Stimulated activated naive CD8-positive, alpha-beta T cell treated with anti-CD3 and anti-CD28 coated beads, Interleukin-15, Interleukin-2, amounts not matched to agents 100 U/mL and 50 U/mL, for 24 hours (primary cell): Measurements from ENCODE around the gene STOX1.
"Not testable (repeated sequence)": the region's sequence is repeated elsewhere in the genome, so short reads cannot be mapped to it uniquely, and the experiment has no call there.

Experiments
- ATAC-seq: fragments of 150-1000 bp; cut with Tn5 transposase; one replicate; pipeline ENCODE4 v1.10.0; 2021
- DNase-seq: peaks from one replicate; pipeline ENCODE4 v3.0.0; 2021

STOX1 gene

GRCh38 chr10:68878496-68878895, 51.2 kb downstream of the STOX1 start:
- DNase-seq (no peak), ATAC-seq (no peak)

DNA sequence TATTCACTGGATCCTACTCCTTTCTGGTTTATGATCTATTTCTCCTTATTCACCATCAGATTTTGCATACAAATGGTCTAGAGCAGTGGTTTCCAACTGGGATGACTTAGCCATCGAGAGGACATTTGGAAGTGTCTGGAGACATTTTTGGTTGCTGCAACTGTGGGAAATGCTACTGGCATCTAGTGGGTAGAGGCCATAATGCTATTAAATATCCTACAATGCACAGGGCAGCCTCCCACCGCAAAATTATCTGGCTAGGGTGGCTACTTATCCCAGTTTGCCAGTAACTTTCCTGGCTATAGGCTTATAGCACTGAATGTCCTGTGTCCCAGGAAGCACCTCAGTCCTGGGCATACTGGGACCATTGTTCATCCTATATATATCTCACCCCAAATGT, 52.3 kb downstream of the STOX1 start:
- no peak for DNase-seq
- ATAC-seq = no peak

DNA sequence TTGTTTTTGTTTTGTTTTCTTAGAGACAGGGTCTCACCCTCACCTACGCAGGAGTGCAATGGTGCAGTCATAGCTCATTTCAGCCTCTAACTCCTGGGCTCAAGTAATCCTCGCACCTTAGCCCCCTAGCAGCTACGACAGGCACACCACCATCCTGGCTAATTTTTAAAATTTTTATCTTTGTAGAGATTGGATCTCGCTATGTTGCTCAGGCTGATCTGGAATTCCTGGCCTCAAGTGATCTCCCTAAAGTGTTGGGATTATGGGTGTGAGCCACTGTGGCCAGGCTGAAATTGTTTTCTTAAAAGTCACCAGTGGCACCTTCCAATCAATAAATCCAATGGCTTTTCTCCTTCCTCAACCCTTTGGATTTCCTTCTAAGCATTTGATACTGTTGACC, 52.9 kb downstream of the STOX1 start:
- ATAC-seq = no peak
- DNase-seq = no peak

DNA sequence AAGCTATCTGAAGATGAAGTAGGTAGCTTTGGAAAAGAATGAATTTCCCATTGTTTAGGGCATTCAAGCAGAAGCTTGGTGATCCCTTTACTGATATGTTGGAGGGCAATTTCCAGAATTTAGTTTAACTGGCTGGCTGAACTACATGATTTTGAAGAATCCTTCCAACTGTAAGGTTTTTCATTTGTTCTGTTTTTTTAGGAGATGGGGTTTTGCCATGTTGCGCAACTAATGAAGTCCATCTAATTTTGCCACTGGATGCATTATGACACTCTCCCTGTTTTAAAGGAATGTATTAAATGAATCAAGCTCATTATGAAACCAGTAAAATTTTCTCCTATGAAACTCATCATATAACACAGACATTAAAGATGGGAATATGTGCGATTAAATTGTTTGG, 67.7 kb downstream of the STOX1 start:
- DNase-seq (no peak), ATAC-seq (no peak)

DNA sequence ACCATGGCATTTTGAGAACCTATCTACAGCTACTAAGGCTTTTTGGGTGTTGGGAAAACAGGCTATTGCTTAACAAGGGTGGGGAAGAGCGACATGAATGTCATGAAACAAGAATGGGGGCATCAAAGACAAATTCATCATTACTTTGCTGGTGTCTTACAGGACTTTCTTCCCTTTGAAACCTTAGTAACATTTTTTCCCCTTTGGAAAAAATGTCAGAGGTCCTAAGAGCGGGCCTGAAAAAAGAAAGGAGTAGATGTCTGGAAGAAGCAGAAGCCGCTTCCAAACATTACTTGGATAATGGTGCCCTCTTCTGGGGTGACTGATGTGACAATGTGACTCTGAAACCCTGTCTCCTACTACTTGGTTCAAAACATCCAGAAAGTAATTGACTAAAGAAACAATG, 70.0 kb downstream of the STOX1 start:
- no peak for ATAC-seq
- DNase-seq = peak; percentile 34

GRCh38 chr10:68899186-68899745, 71.9 kb downstream of the STOX1 start:
- no peak for DNase-seq

DNA sequence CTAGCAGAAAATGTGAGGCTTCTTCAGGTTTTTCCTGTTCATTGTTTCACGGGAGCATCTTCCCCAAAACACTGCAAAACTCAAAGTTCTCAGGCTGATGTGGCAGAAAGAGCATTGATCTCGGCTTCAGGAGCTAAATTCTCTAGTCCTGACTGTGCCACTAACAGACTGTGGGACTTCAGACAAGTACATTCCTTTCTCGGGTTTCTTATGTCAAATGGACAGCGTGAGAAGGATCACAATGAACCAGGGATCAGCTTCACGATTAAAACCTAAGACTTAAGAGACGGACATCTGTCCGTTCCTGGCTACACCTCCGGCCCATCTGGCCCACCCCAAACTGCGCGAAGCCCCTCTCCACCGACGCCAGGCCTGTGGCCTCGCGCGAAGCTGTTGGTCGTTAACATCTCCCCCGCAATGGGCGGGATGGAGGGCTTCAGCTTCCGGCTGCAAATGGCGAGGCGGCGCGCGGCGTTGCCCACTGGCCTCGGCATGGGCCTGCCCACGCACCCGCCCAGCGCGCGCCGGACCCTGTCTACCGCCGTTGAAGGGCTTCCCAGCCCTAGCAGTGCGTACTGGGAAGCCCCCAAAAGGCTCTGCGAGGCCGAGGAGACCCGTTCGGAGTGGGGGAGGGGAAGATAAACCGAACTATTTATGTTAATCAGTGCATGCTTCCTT, 73.2 kb downstream of the STOX1 start:
- DNase-seq (peak; percentile 77), ATAC-seq (no peak)

More at GRCh38 chr10:68899186-68899745, 71.9 kb downstream of the STOX1 start:
- no peak for ATAC-seq

- peak; percentile 98 for ATAC-seq
- DNase-seq = peak; percentile 97
Observed at GRCh38 chr10:68901105-68901927, 74.0 kb downstream of the STOX1 start, which contains the start of gene DDX50. Gene DDX50 (plus strand): TSS chr10:68901315. CDS start chr10:68901385, 70 bp downstream.

- DNase-seq (no peak), ATAC-seq (no peak)
Observed at GRCh38 chr10:68902382-68902781, 75.1 kb downstream of the STOX1 start.

GRCh38 chr10:68924593-68924992, 97.3 kb downstream of the STOX1 start:
- ATAC-seq (no peak), DNase-seq (no peak)

GRCh38 chr10:68925489-68925888, 98.2 kb downstream of the STOX1 start:
- DNase-seq = no peak
- ATAC-seq = no peak

GRCh38 chr10:68929157-68929556, 101.8 kb downstream of the STOX1 start:
- ATAC-seq, DNase-seq: not testable (repeated sequence)

DNA sequence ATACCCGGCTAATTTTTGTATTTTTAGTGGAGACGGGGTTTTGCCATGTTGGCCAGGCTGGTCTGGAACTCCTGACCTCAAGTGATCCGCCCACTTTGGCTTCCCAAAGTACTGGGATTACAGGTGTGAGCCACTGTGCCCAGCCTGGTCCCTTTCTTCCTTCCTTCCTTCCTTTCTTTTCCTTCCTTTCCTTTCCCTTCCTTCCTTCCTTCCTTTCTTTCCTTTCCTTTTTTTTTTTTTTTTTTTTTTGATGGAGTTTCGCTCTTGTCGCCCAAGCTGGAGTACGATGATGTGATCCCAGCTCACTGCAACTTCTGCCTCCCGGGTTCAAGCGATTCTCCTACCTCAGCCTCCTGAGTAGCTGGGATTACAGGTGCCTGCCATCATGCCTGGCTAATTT, 102.6 kb downstream of the STOX1 start:
- not testable (repeated sequence) for ATAC-seq, DNase-seq

GRCh38 chr10:68932860-68933259, 105.5 kb downstream of the STOX1 start:
- not testable (repeated sequence) for ATAC-seq

DNA sequence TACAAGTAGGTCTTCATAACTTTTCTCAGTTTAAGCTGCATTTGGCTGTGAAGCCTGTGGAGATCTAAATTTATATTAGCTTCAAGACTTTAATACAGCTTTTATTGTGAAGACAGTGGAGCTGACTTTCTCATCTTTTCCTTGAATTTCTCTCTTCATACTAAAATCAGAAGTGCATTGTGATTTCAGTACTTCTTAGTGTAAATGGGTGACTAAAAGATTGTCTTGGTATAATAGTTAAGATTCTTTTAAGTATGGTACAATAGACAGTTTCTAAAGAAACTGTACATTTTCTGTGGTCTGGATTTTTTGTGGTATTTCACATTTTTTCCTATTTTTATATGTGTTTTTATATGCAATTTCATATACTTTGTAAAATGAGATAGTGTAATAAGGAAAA, 107.7 kb downstream of the STOX1 start:
- peak; percentile 65 for ATAC-seq
- DNase-seq = no peak

More at GRCh38 chr10:68932860-68933259, 105.5 kb downstream of the STOX1 start:
- not testable (repeated sequence) for DNase-seq

DNA sequence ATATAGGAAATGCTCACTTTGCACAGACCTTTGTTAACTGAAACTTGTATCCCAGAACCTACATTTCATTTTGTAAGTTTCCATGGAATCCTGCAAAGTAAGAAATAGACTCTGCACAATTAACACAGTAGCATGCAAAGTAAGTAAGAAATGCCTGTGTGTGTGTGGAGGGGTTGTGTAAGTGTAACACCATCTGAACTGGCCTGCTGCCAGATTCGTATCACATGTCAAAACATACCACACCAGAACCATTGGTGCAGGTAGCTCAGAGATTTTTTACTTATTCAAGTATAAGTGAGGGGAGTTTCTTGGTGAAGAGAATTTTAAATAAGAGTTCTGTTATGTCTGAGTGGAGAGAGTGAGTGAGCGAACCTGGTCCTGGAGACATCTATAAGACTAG, 110.8 kb downstream of the STOX1 start:
- DNase-seq (no peak), ATAC-seq (no peak)

GRCh38 chr10:68938884-68939283, 111.6 kb downstream of the STOX1 start:
- ATAC-seq (no peak), DNase-seq (no peak)

DNA sequence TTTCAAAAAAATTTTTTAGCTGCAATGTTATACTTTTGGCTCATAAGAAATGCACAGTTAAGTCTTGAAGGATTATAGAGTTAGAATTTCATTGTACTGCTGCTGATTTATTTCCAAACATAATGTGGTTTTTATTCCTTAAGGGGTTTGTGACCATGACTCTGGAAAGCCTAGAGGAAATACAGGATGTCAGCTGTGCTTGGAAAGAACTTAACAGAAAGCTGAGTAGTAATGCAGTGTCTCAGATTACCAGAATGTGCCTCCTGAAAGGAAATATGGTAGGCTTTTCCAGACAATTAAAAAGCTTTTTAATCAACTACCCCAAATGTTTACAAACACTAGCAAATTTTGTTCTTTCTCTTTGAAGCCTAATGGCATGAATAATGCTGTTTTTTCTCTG, 113.6 kb downstream of the STOX1 start:
- not testable (repeated sequence) for DNase-seq

More for the DNA sequence above, 113.6 kb downstream of the STOX1 start:
- ATAC-seq = not testable (repeated sequence)
